Measurements from ENCODE around the gene PTRH1.

Gene PTRH1

DNA sequence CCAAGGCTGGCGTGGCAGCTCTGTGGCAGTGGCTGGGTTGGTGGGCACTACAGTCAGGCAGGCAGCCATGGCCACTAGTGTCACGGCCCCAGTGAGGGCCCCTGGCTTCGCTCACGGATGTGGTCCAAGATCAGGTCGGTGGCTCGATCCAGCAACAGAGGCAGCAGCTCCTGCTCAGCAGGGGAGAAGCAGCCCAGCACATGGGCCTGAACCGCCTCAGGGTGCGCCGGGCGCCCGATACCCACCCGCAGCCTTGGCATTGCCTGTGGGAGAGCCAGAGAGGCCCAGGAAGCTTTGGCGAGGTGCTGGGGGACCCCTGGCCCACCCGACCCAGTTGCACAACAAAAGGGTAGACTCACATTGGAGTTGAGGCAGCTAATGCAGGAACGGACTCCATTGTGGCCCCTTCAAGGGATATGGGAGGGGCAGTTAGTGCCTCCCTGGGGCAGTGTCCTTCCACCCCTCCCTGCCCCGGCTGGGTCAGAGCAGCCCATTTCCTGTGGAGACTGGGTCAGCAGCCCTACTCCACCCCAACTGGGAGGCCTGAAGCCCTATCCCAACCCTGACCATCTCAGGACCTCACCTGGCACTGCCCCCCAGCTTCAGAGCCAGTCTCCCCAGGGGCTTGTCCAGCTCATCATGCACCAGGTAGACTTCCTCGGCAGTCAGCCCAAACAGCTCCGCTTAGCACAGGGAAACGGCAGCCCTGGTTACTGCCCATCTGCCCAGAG, 1.3 kb downstream of the PTRH1 start:
- in situ Hi-C loops (cut with MboI; ENCODE audit: low sequenced_read_pairs, unreplicated experiment) = no loop called here
- TF ChIP-seq, protein P1, sequence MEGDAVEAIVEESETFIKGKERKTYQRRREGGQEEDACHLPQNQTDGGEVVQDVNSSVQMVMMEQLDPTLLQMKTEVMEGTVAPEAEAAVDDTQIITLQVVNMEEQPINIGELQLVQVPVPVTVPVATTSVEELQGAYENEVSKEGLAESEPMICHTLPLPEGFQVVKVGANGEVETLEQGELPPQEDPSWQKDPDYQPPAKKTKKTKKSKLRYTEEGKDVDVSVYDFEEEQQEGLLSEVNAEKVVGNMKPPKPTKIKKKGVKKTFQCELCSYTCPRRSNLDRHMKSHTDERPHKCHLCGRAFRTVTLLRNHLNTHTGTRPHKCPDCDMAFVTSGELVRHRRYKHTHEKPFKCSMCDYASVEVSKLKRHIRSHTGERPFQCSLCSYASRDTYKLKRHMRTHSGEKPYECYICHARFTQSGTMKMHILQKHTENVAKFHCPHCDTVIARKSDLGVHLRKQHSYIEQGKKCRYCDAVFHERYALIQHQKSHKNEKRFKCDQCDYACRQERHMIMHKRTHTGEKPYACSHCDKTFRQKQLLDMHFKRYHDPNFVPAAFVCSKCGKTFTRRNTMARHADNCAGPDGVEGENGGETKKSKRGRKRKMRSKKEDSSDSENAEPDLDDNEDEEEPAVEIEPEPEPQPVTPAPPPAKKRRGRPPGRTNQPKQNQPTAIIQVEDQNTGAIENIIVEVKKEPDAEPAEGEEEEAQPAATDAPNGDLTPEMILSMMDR (IDR thresholded peaks at IDR 0.05; ENCODE audit: borderline replicate concordance, control extremely low read depth, extremely low read depth, insufficient read depth, missing control alignments) = no peak
- no peak for DNase-seq (ENCODE audit: low spot score)

DNA sequence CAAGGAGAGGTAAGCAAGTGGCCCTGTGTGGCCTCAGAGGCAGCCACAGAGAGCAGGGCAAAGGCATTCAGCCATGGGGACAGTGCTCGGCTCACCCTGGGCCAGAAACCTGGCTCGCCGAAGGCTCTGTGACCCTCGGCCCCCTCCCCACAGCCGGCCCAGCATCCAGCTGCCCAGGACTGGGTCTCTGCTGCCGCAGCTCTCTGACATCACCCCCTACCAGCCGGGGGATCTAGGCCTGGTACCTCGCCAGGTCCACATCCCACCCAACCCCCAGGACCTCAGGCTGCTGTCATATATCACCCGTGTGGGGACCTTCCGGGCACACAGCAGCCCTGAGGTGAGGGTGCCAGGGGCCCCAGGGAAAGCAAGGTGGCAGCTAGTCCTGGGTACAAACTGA, 2.6 kb downstream of the PTRH1 start:
- no peak for DNase-seq (ENCODE audit: low spot score)
- in situ Hi-C loops (cut with MboI; ENCODE audit: low sequenced_read_pairs, unreplicated experiment) = no loop called here
- TF ChIP-seq, protein P1 (IDR thresholded peaks at IDR 0.05; ENCODE audit: borderline replicate concordance, control extremely low read depth, extremely low read depth, insufficient read depth, missing control alignments) = no peak

DNA sequence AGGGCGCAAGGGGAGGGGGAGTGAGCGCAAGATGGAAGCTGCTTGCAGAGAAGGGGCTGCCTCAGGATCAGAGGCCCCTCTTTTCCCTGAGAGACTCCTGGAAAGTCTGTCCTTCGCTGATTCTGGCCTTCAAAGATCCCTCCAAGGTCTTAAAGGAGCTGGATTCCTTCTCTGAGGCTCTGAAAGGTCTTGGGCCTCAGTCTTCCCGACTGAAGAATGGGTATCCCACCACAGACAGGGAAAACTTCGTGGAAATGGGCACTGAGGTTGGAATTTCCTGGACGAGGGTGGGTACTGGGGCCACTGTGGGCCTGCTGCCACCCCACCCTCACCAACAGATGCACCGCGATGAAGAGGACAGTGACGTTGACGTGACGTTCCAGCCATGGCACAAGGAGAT, 3.1 kb downstream of the PTRH1 start:
- in situ Hi-C loops (cut with MboI; ENCODE audit: low sequenced_read_pairs, unreplicated experiment) = no loop called here
- no peak for DNase-seq (ENCODE audit: low spot score)
- TF ChIP-seq, protein P1 (IDR thresholded peaks at IDR 0.05; ENCODE audit: borderline replicate concordance, control extremely low read depth, extremely low read depth, insufficient read depth, missing control alignments) = no peak

DNA sequence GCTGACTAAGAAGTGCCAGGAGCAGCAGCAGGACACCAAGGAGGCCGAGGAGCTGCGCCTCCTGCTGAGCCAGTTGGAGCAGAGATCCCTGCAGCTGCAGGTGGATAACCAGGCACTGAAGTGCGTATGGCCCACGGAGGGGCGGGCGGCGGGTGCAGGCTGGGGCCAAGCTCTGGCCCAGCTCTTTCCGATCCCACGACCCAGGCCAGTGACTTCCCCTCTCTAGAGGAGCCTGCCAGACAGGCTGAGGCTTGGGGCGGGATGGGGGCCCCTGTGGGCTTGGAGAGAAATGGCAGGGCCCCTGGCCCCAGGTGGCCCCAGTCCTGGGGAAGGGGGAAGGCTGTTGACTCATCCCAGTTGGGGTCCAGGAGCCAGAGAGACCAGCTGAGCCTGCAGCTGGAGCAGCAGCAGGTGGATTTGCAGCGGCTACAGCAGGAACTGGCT, 3.6 kb downstream of the PTRH1 start:
- in situ Hi-C loops (cut with MboI; ENCODE audit: low sequenced_read_pairs, unreplicated experiment) = no loop called here

DNA sequence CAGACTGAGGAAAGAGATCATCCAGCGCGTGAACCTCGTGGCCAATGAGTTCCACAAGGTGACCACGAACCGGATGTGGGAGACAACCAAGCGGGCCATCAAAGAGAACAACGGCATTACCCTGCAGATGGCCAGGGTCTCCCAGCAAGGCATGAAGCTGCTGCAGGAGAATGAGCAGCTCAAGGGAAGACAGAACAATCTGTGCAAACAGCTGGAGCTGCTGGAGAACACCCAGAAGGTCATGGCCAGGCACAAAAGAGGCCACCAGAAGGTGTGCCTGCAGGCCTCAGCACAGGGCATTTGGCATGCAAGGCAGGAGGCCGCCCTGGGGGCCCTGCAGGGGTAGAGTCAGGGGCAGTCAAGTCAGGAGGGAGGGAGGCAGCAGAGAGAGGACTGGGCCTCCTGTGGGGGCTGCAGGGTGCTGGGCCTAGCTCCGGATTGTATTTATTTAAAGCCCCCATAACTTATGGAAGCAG, 4.2 kb downstream of the PTRH1 start:
- no peak for DNase-seq (ENCODE audit: low spot score)
- in situ Hi-C loops (cut with MboI; ENCODE audit: low sequenced_read_pairs, unreplicated experiment) = no loop called here
- TF ChIP-seq, protein P1 (IDR thresholded peaks at IDR 0.05; ENCODE audit: borderline replicate concordance, control extremely low read depth, extremely low read depth, insufficient read depth, missing control alignments) = no peak

More for the DNA sequence above, 3.6 kb downstream of the PTRH1 start:
- TF ChIP-seq, protein P1 (IDR thresholded peaks at IDR 0.05; ENCODE audit: borderline replicate concordance, control extremely low read depth, extremely low read depth, insufficient read depth, missing control alignments) = no peak
- no peak for DNase-seq (ENCODE audit: low spot score)

DNA sequence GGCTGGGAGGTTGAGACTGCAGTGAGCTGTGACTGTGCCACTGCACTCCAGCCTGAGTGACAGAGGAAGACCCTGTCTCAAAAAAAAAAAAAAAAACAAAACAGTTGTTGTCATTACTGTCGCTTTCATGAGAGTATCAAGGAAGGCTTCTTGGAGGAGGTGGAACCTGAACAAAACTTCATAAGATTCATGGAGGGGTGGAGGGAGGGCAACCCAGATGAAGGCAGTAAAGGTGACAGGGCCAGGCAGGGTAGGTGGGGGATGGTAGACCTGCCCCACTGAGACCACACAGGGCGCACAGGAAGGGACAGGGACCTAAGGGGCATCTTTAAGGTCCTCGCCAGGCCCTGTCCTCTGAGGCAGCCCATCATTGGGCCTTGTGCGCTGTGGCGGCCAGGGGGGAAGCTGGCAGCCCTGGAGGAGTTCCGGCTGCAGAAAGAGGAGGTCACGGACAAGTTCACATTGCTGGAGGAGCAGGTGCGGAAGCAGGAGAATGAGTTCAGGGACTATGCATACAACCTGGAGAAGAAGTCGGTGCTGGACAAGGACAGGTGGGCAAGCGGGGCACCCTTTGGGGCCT, 5.2 kb downstream of the PTRH1 start:
- TF ChIP-seq, protein P1 (IDR thresholded peaks at IDR 0.05; ENCODE audit: borderline replicate concordance, control extremely low read depth, extremely low read depth, insufficient read depth, missing control alignments) = no peak
- no peak for DNase-seq (ENCODE audit: low spot score)
- in situ Hi-C loops (cut with MboI; ENCODE audit: low sequenced_read_pairs, unreplicated experiment) = no loop called here
